Upper lobe of right lung (tissue), 1 donor: ENCODE measurements around the gene FBP1. TPM values are rescaled to one million over a fixed set of nuclear protein-coding genes. Genes with fewer than 3 reads are reported as not detected.

Source experiments
- ATAC-seq: fragments of 200-7000 bp; cut with Tn5 transposase; one replicate; pipeline ENCODE4 v1.9.1; 2020; ENCODE audit warnings: mild to moderate bottlenecking, moderate library complexity
- DNase-seq: peaks from one replicate; pipeline ENCODE4 v3.0.0-alpha.2; 2020
- H3K27ac ChIP-seq: fragments of 200-600 bp; one replicate; pipeline ENCODE4 v1.8.0; 2022
- H3K27me3 ChIP-seq: fragments of 200-600 bp; one replicate; pipeline ENCODE4 v1.8.0; 2022; ENCODE audit warnings: mild to moderate bottlenecking
- H3K36me3 ChIP-seq: fragments of 200-600 bp; one replicate; pipeline ENCODE4 v1.8.0; 2022
- H3K4me1 ChIP-seq: fragments of 200-600 bp; one replicate; pipeline ENCODE4 v1.8.0; 2022
- H3K4me3 ChIP-seq: fragments of 200-600 bp; one replicate; pipeline ENCODE4 v1.8.0; 2022; ENCODE audit warnings: mild to moderate bottlenecking
- H3K9me3 ChIP-seq: fragments of 200-600 bp; one replicate; pipeline ENCODE4 v1.8.0; 2022
- CTCF ChIP-seq: fragments of 200-600 bp; IDR thresholded peaks from one replicate; pipeline ENCODE4 v1.8.0; 2022; ENCODE audit warnings: antibody characterized with exemption
- intact Hi-C: fragments of 100-400 bp; cut with DNase I; formaldehyde crosslinking; loops from one replicate; pipeline ENCODE4 v1.11.0; 2022
- total RNA-seq: library from RNA; stranded (reverse); fragmentation: NEBNext Ultra II Directional; extraction: Animal tissue kit (Norgen Biotek cat#: 25700); gene quantifications from one replicate; pipeline ENCODE4 v1.2.1, GENCODE V29; 2021
- donor health status: DM: no; HTN: yes; CAD: no; lungs with severe emphysema.

Gene FBP1
- total RNA-seq, 1 donor from 2014 or later, result 357 TPM

DNA sequence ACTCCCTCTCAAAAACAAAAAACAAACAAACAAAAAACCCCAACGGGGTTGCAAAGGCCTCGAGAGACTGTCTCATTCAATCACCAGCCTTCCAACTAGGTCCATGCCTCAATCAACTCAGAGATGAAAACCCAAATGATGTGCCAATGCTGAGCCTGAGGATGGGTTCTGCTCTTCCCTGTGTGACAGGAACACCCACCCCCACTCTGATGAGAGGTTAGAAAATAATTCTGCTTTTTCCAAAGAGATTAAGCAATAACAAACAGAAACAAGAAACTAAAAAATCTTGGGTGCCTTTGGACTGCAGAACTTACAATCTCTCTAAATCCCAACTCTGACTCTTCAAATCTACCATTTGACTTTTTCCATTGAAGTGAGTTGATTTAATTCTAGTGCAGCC, 25.5 kb upstream of the FBP1 start:
- H3K27me3 ChIP-seq, result no peaks in the 10 kb centered on the region
- DNase-seq (no peak), ATAC-seq (peak; percentile 12)
- H3K27ac ChIP-seq, result no peak overlapping the region
- H3K4me3 ChIP-seq, result no peak overlapping the region
- H3K4me1 ChIP-seq, result peaks cover 12% of the 10 kb centered on the region
- TF ChIP-seq CTCF, result no peak
- intact Hi-C loops, result no loop called here
- H3K9me3 ChIP-seq, result no peaks in the 10 kb centered on the region
- no peaks in the 10 kb centered on the region for H3K36me3 ChIP-seq

DNA sequence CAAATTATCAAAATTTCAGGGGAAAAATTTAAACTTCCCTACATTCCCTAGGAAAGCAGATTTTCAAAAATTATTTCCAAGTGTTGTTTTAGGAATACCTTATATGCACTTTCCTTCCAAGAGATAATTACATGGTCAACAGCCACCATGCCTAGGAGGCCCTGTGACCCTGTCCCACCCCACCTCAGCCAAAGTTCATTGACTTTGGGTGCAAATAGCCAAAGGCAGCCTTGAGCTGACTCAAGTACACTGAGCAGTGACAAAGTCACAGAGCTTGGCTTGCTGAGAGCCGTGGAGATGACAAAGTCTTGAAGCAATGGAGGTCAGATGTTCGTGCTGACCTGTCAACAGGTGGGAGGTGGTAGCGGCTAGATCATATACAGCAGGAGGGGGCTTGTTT, 24.3 kb upstream of the FBP1 start:
- Histone ChIP-seq H3K9me3 (no peaks in the 10 kb centered on the region), H3K27ac (no peak overlapping the region), H3K36me3 (no peaks in the 10 kb centered on the region), H3K4me3 (no peak overlapping the region), H3K4me1 (peaks cover 4% of the 10 kb centered on the region), H3K27me3 (no peaks in the 10 kb centered on the region)
- no peak for TF ChIP-seq CTCF
- intact Hi-C loops, result no loop called here
- DNase-seq (no peak), ATAC-seq (no peak)

DNA sequence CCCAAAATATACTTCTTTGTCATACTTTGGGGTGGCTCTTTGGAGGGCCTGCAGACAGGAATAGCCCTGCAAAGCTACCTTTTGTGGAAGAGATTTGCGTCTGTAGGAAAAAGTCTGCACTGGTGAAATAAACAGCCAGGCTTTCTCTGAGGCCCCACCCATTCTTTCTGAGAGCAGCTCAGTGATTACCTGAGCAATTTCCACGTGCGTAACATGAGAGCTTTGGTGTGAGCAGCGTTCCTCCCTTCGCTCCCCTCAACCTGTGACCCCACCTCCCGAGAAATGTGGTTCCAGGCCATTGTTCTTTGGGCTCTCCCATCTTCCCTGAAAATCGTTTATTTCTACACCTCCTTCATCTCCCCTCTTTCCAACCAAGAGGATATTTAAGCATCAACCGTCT, 23.8 kb upstream of the FBP1 start:
- Histone ChIP-seq H3K27me3 (no peaks in the 10 kb centered on the region), H3K4me1 (no peaks in the 10 kb centered on the region), H3K36me3 (no peaks in the 10 kb centered on the region), H3K27ac (no peak overlapping the region), H3K9me3 (no peaks in the 10 kb centered on the region), H3K4me3 (no peak overlapping the region)
- DNase-seq (no peak), ATAC-seq (no peak)
- no peak for TF ChIP-seq CTCF
- intact Hi-C loops, result no loop called here

- intact Hi-C loops, result no loop called here
Observed at GRCh38 chr9:94657021-94657725, 17.9 kb upstream of the FBP1 start.

GRCh38 chr9:94656200-94656599, 16.9 kb upstream of the FBP1 start:
- peak overlapping the region; percentile 58 for H3K27ac ChIP-seq

More at GRCh38 chr9:94657021-94657725, 17.9 kb upstream of the FBP1 start:
- no peaks in the 10 kb centered on the region for H3K27me3 ChIP-seq
- TF ChIP-seq CTCF, result no peak
- ATAC-seq (no peak), DNase-seq (no peak)
- H3K36me3 ChIP-seq, result no peaks in the 10 kb centered on the region
- no peaks in the 10 kb centered on the region for H3K9me3 ChIP-seq
- H3K4me1 ChIP-seq, result peaks cover 4% of the 10 kb centered on the region
- no peak overlapping the region for H3K4me3 ChIP-seq
- no peak overlapping the region for H3K27ac ChIP-seq

More at GRCh38 chr9:94656200-94656599, 16.9 kb upstream of the FBP1 start:
- Histone ChIP-seq H3K27me3 (no peaks in the 10 kb centered on the region), H3K36me3 (no peaks in the 10 kb centered on the region), H3K4me3 (peak overlapping the region; percentile 27), H3K9me3 (no peaks in the 10 kb centered on the region), H3K4me1 (peaks cover 4% of the 10 kb centered on the region)
- intact Hi-C loops, result no loop called here
- DNase-seq (no peak), ATAC-seq (peak; percentile 80)
- TF ChIP-seq CTCF, result no peak
